ENCODE results near the gene PSMB7. TPM values are rescaled to one million over a fixed set of nuclear protein-coding genes. Genes with fewer than 3 reads are reported as not detected.

Gene PSMB7
- total and polyA plus RNA-seq, 2 of the 13 experiments (the other 11 are each of a cell fraction or from before 2014, with no cell fraction given): 259 to 291 TPM

DNA sequence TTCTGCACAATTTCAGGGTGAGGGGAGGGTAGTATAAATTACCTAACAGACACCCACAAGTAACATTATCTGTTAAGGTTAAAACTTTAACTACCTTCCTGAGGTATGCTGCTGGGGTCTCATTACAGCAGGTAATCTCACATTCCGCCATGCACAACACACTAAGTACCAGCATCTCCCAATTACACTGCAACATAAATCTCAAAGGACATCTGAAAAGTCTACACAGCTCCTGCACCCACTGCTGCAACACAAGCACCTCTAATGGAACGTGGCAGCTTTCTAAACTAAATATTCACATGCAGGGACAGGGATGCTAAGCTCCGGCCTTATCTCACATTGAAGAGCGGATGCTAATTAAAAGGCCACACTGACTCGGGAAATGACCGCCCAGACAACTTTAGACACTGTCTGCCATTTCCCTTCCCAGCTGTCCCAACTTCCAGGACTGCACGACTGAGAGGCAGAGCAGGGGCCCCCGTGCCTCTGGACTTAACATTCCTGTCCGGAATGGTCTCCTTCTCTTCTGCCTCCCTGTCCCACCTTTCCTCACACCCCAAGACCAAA, 45.9 kb downstream of the PSMB7 start:
- ATAC-seq (no peak), DNase-seq (ENCODE audit: low spot score) (no peak), FAIRE-seq (no peak)
- Histone ChIP-seq H3K9me3 (ENCODE audit: low read length) (no peaks in the 10 kb centered on the region), H3K79me2 (ENCODE audit: insufficient read depth, low read length) (peaks cover 78% of the 10 kb centered on the region), H3K27ac (ENCODE audit: extremely low read length, insufficient read depth, low read length) (no peak overlapping the region), H3K9ac (ENCODE audit: insufficient read depth, low read depth, low read length) (no peak overlapping the region), H2AFZ (ENCODE audit: low read length) (no peak overlapping the region), H3K27me3 (ENCODE audit: control insufficient read depth in 1 of 2, insufficient read depth in 2 of 2, low read length in 2 of 2) (no peaks in the 10 kb centered on the region), H3K4me1 (ENCODE audit: insufficient read depth, low read length) (peaks cover 42% of the 10 kb centered on the region), H3K4me2 (ENCODE audit: low read depth, low read length) (no peak overlapping the region), H4K20me1 (ENCODE audit: insufficient read depth, low read length) (peaks cover 3% of the 10 kb centered on the region; the same call in 1 of the 2 replicates), H3K36me3 (replicated peaks in 1 of 2; ENCODE audit: control insufficient read depth in 1 of 2, insufficient read depth in 2 of 2, low read length in 2 of 2) (peaks cover 6 to 7% of the 10 kb centered on the region in 2 experiments; a peak in 2 of 5 replicates), H3K4me3 (replicated peaks in 1 of 3; ENCODE audit: insufficient read depth in 1 of 3, low read depth in 2 of 3, low read length in 3 of 3) (no peak overlapping the region)
- 98% methylated on average over 9 of the region's 9 CpGs for whole genome bisulfite sequencing (ENCODE audit: low lambda C conversion rate)
- POLR2A ChIA-PET: no interaction called here
- in situ Hi-C loops (cut with HindIII; ENCODE audit: extremely low pct_ligation_motif_present, low pct_unique_long_range_greater_than_20kb) (no loop called here), intact Hi-C loops (cut with micrococcal nuclease; ENCODE audit: unreplicated experiment) (no loop called here)
- BruUV-seq (replicated peaks): no TSS peak
- TF ChIP-seq, protein P1, sequence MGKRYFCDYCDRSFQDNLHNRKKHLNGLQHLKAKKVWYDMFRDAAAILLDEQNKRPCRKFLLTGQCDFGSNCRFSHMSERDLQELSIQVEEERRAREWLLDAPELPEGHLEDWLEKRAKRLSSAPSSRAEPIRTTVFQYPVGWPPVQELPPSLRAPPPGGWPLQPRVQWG (CRISPR knock-in tag; IDR thresholded peaks at IDR 0.05; ENCODE audit: borderline replicate concordance, low read depth): no peak
- TF ChIP-seq ZNF670 (CRISPR knock-in tag; IDR thresholded peaks at IDR 0.05; ENCODE audit: borderline replicate concordance) (no peak), ZNF777 (CRISPR knock-in tag; IDR thresholded peaks at IDR 0.05) (no peak), ZNF557 (CRISPR knock-in tag; IDR thresholded peaks at IDR 0.05) (no peak), SMC3 (IDR thresholded peaks at IDR 0.05; ENCODE audit: low read length) (no peak), ZBTB21 (CRISPR knock-in tag; IDR thresholded peaks at IDR 0.05) (no peak), KDM6A (CRISPR knock-in tag; IDR thresholded peaks at IDR 0.05; ENCODE audit: low read depth) (no peak)
- CTCF ChIA-PET (ENCODE audit: low intra/inter-chr PET ratio, low total read pairs): no interaction called here

DNA sequence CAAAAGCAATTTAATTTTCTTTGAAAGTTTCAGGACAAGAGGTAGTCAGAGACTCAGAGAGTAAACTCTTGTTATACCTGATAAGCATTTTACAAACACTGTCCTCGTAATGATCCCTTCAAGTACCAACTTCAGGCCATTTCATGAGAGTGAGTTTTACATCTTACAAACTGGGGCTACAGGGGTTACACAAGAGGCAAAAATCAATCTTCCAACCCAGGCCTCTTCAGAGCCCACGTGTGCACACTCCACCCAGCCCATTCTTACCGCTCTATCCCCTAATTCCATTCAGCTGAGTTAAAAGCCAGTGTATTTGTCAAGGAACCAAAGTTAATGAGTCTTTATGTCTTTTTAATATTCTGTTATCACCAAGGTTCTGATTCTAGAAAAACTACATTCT, 46.5 kb downstream of the PSMB7 start:
- Histone ChIP-seq H3K4me1 (ENCODE audit: insufficient read depth, low read length) (peaks cover 42% of the 10 kb centered on the region), H3K9ac (ENCODE audit: insufficient read depth, low read depth, low read length) (no peak overlapping the region), H3K27me3 (ENCODE audit: control insufficient read depth in 1 of 2, insufficient read depth in 2 of 2, low read length in 2 of 2) (no peaks in the 10 kb centered on the region), H3K4me3 (replicated peaks in 1 of 3; ENCODE audit: insufficient read depth in 1 of 3, low read depth in 2 of 3, low read length in 3 of 3) (no peak overlapping the region), H3K9me3 (ENCODE audit: low read length) (no peaks in the 10 kb centered on the region), H3K36me3 (replicated peaks in 1 of 2; ENCODE audit: control insufficient read depth in 1 of 2, insufficient read depth in 2 of 2, low read length in 2 of 2) (peaks cover 6 to 7% of the 10 kb centered on the region in 2 experiments; a peak in 3 of 5 replicates), H4K20me1 (ENCODE audit: insufficient read depth, low read length) (peaks cover 5% of the 10 kb centered on the region), H3K4me2 (ENCODE audit: low read depth, low read length) (no peak overlapping the region), H3K27ac (ENCODE audit: extremely low read length, insufficient read depth, low read length) (no peak overlapping the region), H3K79me2 (ENCODE audit: insufficient read depth, low read length) (peaks cover 74% of the 10 kb centered on the region), H2AFZ (ENCODE audit: low read length) (no peak overlapping the region)
- POLR2A ChIA-PET: no interaction called here
- ATAC-seq (no peak), DNase-seq (ENCODE audit: low spot score) (no peak), FAIRE-seq (no peak)
- 87% methylated on average over 3 of the region's 3 CpGs for WGBS (ENCODE audit: low lambda C conversion rate)
- CTCF ChIA-PET (ENCODE audit: low intra/inter-chr PET ratio, low total read pairs): no interaction called here
- no TSS peak for BruUV-seq (replicated peaks)
- intact Hi-C loops (cut with micrococcal nuclease; ENCODE audit: unreplicated experiment) (no loop called here), in situ Hi-C loops (cut with HindIII; ENCODE audit: extremely low pct_ligation_motif_present, low pct_unique_long_range_greater_than_20kb) (no loop called here)
- TF ChIP-seq, protein P2, sequence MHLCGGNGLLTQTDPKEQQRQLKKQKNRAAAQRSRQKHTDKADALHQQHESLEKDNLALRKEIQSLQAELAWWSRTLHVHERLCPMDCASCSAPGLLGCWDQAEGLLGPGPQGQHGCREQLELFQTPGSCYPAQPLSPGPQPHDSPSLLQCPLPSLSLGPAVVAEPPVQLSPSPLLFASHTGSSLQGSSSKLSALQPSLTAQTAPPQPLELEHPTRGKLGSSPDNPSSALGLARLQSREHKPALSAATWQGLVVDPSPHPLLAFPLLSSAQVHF (CRISPR knock-in tag; IDR thresholded peaks at IDR 0.05): no peak
- TF ChIP-seq ZBTB8A (CRISPR knock-in tag; IDR thresholded peaks at IDR 0.05; ENCODE audit: borderline replicate concordance, low read depth): no peak
- no peak for TF ChIP-seq NFIC (IDR thresholded peaks at IDR 0.05; ENCODE audit: low read length)
- TF ChIP-seq, protein P3, sequence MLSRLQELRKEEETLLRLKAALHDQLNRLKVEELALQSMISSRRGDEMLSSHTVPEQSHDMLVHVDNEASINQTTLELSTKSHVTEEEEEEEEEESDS (CRISPR knock-in tag; IDR thresholded peaks at IDR 0.05; ENCODE audit: borderline replicate concordance): no peak
- no peak for TF ChIP-seq ZZZ3 (CRISPR knock-in tag; IDR thresholded peaks at IDR 0.05; ENCODE audit: borderline replicate concordance)
- TF ChIP-seq, protein P4, sequence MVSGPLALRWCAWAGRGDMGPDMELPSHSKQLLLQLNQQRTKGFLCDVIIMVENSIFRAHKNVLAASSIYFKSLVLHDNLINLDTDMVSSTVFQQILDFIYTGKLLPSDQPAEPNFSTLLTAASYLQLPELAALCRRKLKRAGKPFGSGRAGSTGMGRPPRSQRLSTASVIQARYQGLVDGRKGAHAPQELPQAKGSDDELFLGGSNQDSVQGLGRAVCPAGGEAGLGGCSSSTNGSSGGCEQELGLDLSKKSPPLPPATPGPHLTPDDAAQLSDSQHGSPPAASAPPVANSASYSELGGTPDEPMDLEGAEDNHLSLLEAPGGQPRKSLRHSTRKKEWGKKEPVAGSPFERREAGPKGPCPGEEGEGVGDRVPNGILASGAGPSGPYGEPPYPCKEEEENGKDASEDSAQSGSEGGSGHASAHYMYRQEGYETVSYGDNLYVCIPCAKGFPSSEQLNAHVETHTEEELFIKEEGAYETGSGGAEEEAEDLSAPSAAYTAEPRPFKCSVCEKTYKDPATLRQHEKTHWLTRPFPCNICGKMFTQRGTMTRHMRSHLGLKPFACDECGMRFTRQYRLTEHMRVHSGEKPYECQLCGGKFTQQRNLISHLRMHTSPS (CRISPR knock-in tag; IDR thresholded peaks at IDR 0.05; ENCODE audit: low read depth): no peak
- no peak for TF ChIP-seq ZBTB7B (CRISPR knock-in tag; IDR thresholded peaks at IDR 0.05)
- no peak for TF ChIP-seq ZNF761 (CRISPR knock-in tag; conservative IDR thresholded peaks at IDR 0.05)
